Osteoblast (primary cell): ENCODE measurements around the gene ZNF23. TPM values are rescaled to one million over a fixed set of nuclear protein-coding genes. Genes with fewer than 3 reads are reported as not detected.
A peak's percentile ranks its signal among the peaks of the same experiment; 100 is the strongest.

Source experiments
- DNase-seq: peaks from one replicate; pipeline ENCODE4 v3.0.0; 2011; ENCODE audit warnings: low spot score, mixed read lengths; ENCODE audit not compliant: insufficient read length; ENCODE audit errors: missing footprints
- H2AFZ ChIP-seq: 2 replicates; pipeline ENCODE4 v1.6.0; 2011; ENCODE audit warnings: mild to moderate bottlenecking, low read length
- H3K27ac ChIP-seq: 2 replicates; pipeline ENCODE4 v1.5.1; 2011; ENCODE audit warnings: mild to moderate bottlenecking, low read depth, low read length, moderate library complexity
- H3K27me3 ChIP-seq: 2 replicates; pipeline ENCODE4 v1.6.0; 2012; ENCODE audit warnings: mild to moderate bottlenecking, control low read depth, inconsistent platforms, low read length, moderate library complexity; ENCODE audit not compliant: insufficient read depth
- H3K36me3 ChIP-seq: 2 replicates; pipeline ENCODE4 v1.5.1; 2011; ENCODE audit warnings: mild to moderate bottlenecking, low read length, control low read depth, moderate library complexity; ENCODE audit not compliant: insufficient read depth
- H3K4me1 ChIP-seq: 2 replicates; pipeline ENCODE4 v1.5.1; 2011; ENCODE audit warnings: mild to moderate bottlenecking, low read length, control low read depth, moderate library complexity; ENCODE audit not compliant: insufficient read depth
- H3K4me2 ChIP-seq: 2 replicates; pipeline ENCODE4 v1.6.0; 2011; ENCODE audit warnings: mild to moderate bottlenecking, low read length; ENCODE audit not compliant: insufficient read depth
- H3K4me3 ChIP-seq: fragments of 200-600 bp; sonication (generic); 3 replicates; pipeline ENCODE4 v1.5.1; 2012; ENCODE audit warnings: mild to moderate bottlenecking, low read length, inconsistent platforms; ENCODE audit not compliant: insufficient read depth
- H3K79me2 ChIP-seq: 2 replicates; pipeline ENCODE4 v1.6.0; 2012; ENCODE audit warnings: mild to moderate bottlenecking, low read length, control low read depth, inconsistent platforms; ENCODE audit not compliant: insufficient read depth
- H3K9me3 ChIP-seq: 2 replicates; pipeline ENCODE4 v1.5.1; 2011; ENCODE audit warnings: low read depth, low read length, control low read depth
- H4K20me1 ChIP-seq: 2 replicates; pipeline ENCODE4 v1.6.0; 2012; ENCODE audit warnings: mild to moderate bottlenecking, low read length, control low read depth; ENCODE audit not compliant: insufficient read depth
- CTCF ChIP-seq: IDR thresholded peaks from 2 replicates; pipeline ENCODE4 v1.5.1; 2011; ENCODE audit warnings: mild to moderate bottlenecking, low read depth, low read length, moderate library complexity; ENCODE audit errors: extremely low read depth
- total RNA-seq: library from RNA; depleted of rRNA; stranded (reverse); fragments of >200 nt; gene quantifications from 2 replicates; pipeline ENCODE4 v1.2.3, GENCODE V29; 2012

ZNF23 gene
- total RNA-seq, 1 donor: 9.8 TPM

- no peaks in the 10 kb centered on the region for H3K79me2 ChIP-seq
- H4K20me1 ChIP-seq: no peaks in the 10 kb centered on the region
- no peak overlapping the region for H3K4me3 ChIP-seq
- H3K36me3 ChIP-seq: no peaks in the 10 kb centered on the region
- peak; percentile 48 for DNase-seq
- H3K27me3 ChIP-seq: peaks cover 22% of the 10 kb centered on the region
- no peak for TF ChIP-seq CTCF
- H3K4me1 ChIP-seq: no peaks in the 10 kb centered on the region
- H3K4me2 ChIP-seq: no peak overlapping the region
- H3K9me3 ChIP-seq: no peaks in the 10 kb centered on the region
- H2AFZ ChIP-seq: no peak overlapping the region
- no peak overlapping the region for H3K27ac ChIP-seq
Measured at GRCh38 chr16:71423865-71424264, 38.2 kb downstream of the ZNF23 start.

GRCh38 chr16:71423016-71423415 lies 39.0 kb downstream of the ZNF23 start:
- H3K9me3 ChIP-seq: no peaks in the 10 kb centered on the region
- TF ChIP-seq CTCF: no peak
- peaks cover 22% of the 10 kb centered on the region for H3K27me3 ChIP-seq
- H4K20me1 ChIP-seq: no peaks in the 10 kb centered on the region
- H3K36me3 ChIP-seq: no peaks in the 10 kb centered on the region
- no peak overlapping the region for H2AFZ ChIP-seq
- H3K79me2 ChIP-seq: no peaks in the 10 kb centered on the region
- no peak overlapping the region for H3K4me3 ChIP-seq
- DNase-seq: no peak
- H3K4me1 ChIP-seq: no peaks in the 10 kb centered on the region
- H3K27ac ChIP-seq: no peak overlapping the region
- no peak overlapping the region for H3K4me2 ChIP-seq

GRCh38 chr16:71421911-71422310 lies 40.1 kb downstream of the ZNF23 start:
- Histone ChIP-seq H2AFZ (no peak overlapping the region), H3K27ac (no peak overlapping the region), H3K9me3 (no peaks in the 10 kb centered on the region), H3K27me3 (peaks cover 22% of the 10 kb centered on the region), H4K20me1 (no peaks in the 10 kb centered on the region), H3K4me1 (no peaks in the 10 kb centered on the region), H3K4me3 (no peak overlapping the region), H3K4me2 (no peak overlapping the region), H3K36me3 (no peaks in the 10 kb centered on the region), H3K79me2 (no peaks in the 10 kb centered on the region)
- DNase-seq: peak; percentile 72
- TF ChIP-seq CTCF: peak; percentile 41

GRCh38 chr16:71414038-71414437 lies 48.0 kb downstream of the ZNF23 start:
- Histone ChIP-seq H3K4me3 (no peak overlapping the region), H3K27me3 (peaks cover 9% of the 10 kb centered on the region), H3K36me3 (no peaks in the 10 kb centered on the region), H3K4me2 (no peak overlapping the region), H4K20me1 (no peaks in the 10 kb centered on the region), H3K79me2 (no peaks in the 10 kb centered on the region), H3K27ac (no peak overlapping the region), H2AFZ (no peak overlapping the region), H3K4me1 (no peaks in the 10 kb centered on the region), H3K9me3 (no peaks in the 10 kb centered on the region)
- no peak for TF ChIP-seq CTCF
- peak; percentile 11 for DNase-seq
